ENCODE measurements around the gene NMRK1. TPM values are rescaled to one million over a fixed set of nuclear protein-coding genes. Genes with fewer than 3 reads are reported as not detected.

The NMRK1 gene
- total RNA-seq, 1 donor from 2014 or later: 10.3 TPM

DNA sequence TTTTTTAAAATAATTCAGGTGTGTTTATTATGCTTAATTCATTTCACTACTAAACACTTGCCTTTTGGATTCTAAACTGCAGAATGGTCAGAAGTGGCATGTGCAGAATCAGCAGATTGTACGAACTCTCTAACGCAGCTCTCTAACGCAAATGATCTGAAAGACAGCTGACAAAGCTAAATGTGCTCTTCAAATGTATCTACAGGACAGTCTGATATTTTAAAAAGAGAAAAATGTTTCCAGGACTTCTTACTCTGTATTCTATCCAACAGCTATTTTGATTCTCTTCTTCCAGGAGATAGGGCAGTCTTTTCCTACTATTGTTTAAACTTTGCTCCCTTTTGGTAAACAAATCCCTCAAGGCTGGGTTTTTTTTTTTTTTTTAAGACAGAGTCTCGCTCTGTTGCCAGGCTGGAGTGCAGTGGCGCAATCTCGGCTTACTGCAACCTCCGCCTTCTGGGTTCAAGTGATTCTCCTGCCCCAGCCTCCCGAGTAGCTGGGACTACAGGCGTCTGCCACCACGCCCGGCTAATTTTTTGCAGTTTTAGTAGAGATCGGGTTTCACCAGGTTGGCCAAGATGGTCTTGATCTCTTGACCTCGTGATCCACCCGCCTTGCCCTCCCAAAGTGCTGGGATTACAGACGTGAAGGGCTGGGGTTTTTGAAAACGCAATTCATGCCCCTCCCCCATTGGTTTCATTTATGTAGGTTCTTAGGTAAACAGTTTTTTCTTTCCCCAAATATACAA is 1.2 kb downstream of the NMRK1 start:
- TF ChIP-seq, protein P1, sequence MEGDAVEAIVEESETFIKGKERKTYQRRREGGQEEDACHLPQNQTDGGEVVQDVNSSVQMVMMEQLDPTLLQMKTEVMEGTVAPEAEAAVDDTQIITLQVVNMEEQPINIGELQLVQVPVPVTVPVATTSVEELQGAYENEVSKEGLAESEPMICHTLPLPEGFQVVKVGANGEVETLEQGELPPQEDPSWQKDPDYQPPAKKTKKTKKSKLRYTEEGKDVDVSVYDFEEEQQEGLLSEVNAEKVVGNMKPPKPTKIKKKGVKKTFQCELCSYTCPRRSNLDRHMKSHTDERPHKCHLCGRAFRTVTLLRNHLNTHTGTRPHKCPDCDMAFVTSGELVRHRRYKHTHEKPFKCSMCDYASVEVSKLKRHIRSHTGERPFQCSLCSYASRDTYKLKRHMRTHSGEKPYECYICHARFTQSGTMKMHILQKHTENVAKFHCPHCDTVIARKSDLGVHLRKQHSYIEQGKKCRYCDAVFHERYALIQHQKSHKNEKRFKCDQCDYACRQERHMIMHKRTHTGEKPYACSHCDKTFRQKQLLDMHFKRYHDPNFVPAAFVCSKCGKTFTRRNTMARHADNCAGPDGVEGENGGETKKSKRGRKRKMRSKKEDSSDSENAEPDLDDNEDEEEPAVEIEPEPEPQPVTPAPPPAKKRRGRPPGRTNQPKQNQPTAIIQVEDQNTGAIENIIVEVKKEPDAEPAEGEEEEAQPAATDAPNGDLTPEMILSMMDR (IDR thresholded peaks at IDR 0.05; ENCODE audit: insufficient read depth, low read length, poor library complexity, severe bottlenecking): no peak
- no peak for DNase-seq (ENCODE audit: low read depth)

DNA sequence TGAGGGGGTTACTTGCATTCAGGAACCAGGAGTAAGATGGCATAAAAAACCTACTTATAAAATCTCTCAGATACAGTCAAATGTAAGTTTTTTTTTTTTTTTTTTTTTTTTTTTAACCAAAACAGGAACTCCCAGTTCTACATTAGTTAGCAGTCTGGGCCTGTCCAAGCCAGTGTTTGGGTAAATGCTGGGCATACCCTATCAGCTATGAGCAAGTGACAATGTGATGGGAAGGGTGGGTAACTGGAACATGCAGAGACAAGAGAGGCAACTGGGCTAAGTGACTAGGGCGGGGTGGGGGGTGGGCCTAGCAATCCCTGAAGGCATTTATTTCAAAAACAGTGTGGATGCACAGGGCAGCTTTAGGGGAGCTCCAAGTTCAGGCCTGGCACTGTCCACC is 2.3 kb downstream of the NMRK1 start:
- TF ChIP-seq, protein P1 (IDR thresholded peaks at IDR 0.05; ENCODE audit: insufficient read depth, low read length, poor library complexity, severe bottlenecking): no peak
- DNase-seq (ENCODE audit: low read depth): no peak
- H3K36me3 ChIP-seq (ENCODE audit: control insufficient read depth, insufficient read depth, low read length): no peaks in the 10 kb centered on the region
- H3K4me3 ChIP-seq (ENCODE audit: low read depth, low read length): no peak overlapping the region
- no peaks in the 10 kb centered on the region for H3K27me3 ChIP-seq (ENCODE audit: control insufficient read depth, insufficient read depth, low read length)

More for the DNA sequence above, 1.2 kb downstream of the NMRK1 start:
- Histone ChIP-seq H3K36me3 (ENCODE audit: control insufficient read depth, insufficient read depth, low read length) (no peaks in the 10 kb centered on the region), H3K4me3 (ENCODE audit: low read depth, low read length) (peak overlapping the region; percentile 93), H3K27me3 (ENCODE audit: control insufficient read depth, insufficient read depth, low read length) (no peaks in the 10 kb centered on the region)

DNA sequence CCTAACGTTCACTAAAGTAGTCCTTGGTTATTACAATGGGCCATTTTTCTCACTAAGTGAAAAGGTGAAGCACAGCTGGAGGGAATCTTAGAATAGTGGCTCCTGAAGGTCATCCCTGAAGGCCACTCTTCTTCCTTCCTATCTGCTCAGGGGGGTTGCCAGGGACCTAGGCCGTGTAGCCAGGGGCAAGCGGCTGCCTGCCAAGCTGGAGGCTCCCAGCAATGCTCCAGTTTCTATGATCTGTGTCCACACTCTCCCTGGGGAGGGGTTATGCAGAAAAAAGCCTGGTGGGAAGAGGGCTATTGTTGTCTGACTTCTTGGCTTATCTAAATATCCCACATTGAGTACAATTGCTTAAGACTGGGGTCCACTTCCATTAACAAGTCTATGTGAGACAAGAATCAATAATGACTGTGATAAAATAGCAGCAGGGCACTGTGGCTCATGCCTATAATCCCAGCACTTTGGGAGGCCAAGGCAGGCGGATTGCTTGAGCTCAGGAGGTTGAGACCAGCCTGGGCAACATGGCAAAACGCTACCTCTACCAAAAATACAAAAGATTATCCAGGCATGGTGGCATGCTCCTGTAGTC is 3.8 kb downstream of the NMRK1 start:
- Histone ChIP-seq H3K27me3 (ENCODE audit: control insufficient read depth, insufficient read depth, low read length) (no peaks in the 10 kb centered on the region), H3K36me3 (ENCODE audit: control insufficient read depth, insufficient read depth, low read length) (no peaks in the 10 kb centered on the region), H3K4me3 (ENCODE audit: low read depth, low read length) (no peak overlapping the region)
- TF ChIP-seq, protein P1 (IDR thresholded peaks at IDR 0.05; ENCODE audit: insufficient read depth, low read length, poor library complexity, severe bottlenecking): no peak
- no peak for DNase-seq (ENCODE audit: low read depth)

- TF ChIP-seq, protein P1 (IDR thresholded peaks at IDR 0.05; ENCODE audit: insufficient read depth, low read length, poor library complexity, severe bottlenecking): no peak
- no peaks in the 10 kb centered on the region for H3K36me3 ChIP-seq (ENCODE audit: control insufficient read depth, insufficient read depth, low read length)
- DNase-seq (ENCODE audit: low read depth): no peak
- H3K27me3 ChIP-seq (ENCODE audit: control insufficient read depth, insufficient read depth, low read length): no peaks in the 10 kb centered on the region
- no peak overlapping the region for H3K4me3 ChIP-seq (ENCODE audit: low read depth, low read length)
Observed at GRCh38 chr9:75083188-75083970, 4.6 kb downstream of the NMRK1 start.

DNA sequence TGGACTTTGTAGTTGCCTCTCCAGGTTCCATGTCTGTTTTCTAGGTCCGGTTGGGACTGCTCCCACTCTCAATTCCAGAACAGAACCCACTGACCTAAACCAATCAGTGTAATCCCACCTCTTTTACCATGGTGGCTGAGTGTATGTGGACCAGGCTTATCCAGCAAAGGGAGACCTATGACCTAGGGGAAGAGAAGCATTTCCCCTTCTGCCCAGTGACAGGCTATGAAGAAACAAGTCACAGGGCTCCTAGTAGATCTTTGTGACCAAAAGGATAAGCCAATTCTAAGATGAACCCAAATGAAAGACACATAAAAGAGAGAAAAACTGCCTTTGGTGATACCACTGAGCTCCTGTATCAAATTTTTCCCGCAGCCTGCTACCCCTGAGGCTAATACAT is 6.3 kb downstream of the NMRK1 start:
- no peak for DNase-seq (ENCODE audit: low read depth)
- TF ChIP-seq, protein P1 (IDR thresholded peaks at IDR 0.05; ENCODE audit: insufficient read depth, low read length, poor library complexity, severe bottlenecking): no peak
- H3K4me3 ChIP-seq (ENCODE audit: low read depth, low read length): no peak overlapping the region
- no peaks in the 10 kb centered on the region for H3K27me3 ChIP-seq (ENCODE audit: control insufficient read depth, insufficient read depth, low read length)
- H3K36me3 ChIP-seq (ENCODE audit: control insufficient read depth, insufficient read depth, low read length): no peaks in the 10 kb centered on the region
